Epithelial cell of umbilical artery (primary cell): ENCODE data around the gene TRIP6. TPM values are rescaled to one million over a fixed set of nuclear protein-coding genes. Genes with fewer than 3 reads are reported as not detected.

Source experiments
- total RNA-seq: library from RNA; depleted of rRNA; stranded (reverse); fragments of >200 nt; gene quantifications from 2 replicates; pipeline ENCODE4 v1.2.3, GENCODE V29; 2014

TRIP6 gene
- 42.9 and 49.5 TPM in 2 replicates for total RNA-seq

GRCh38 chr7:100867040-100867775, at the start of gene TRIP6:
Gene TRIP6 (plus strand): TSS chr7:100867387. CDS start chr7:100867498, 111 bp downstream.

GRCh38 chr7:100827330-100828226, 39.6 kb upstream of the TRIP6 start, which contains the start of gene EPHB4:
Gene EPHB4 (minus strand): TSS chr7:100827523. CDS start chr7:100827030, 493 bp downstream.

GRCh38 chr7:100852048-100852872, 14.9 kb upstream of the TRIP6 start, which contains the start of gene SLC12A9:
Gene SLC12A9 (plus strand): TSS chr7:100852713. CDS start chr7:100854198, 1,485 bp downstream.

GRCh38 chr7:100874577-100875355, 7.6 kb downstream of the TRIP6 start, which contains the start of gene SRRT:
Gene SRRT (plus strand): TSS chr7:100875103. CDS start chr7:100875591, 488 bp downstream.

GRCh38 chr7:100888988-100889750, 22.0 kb downstream of the TRIP6 start, which contains the start of gene UFSP1:
Gene UFSP1 (minus strand): TSS chr7:100889715. CDS start chr7:100889271, 444 bp downstream.

GRCh38 chr7:100895701-100895955, 28.4 kb downstream of the TRIP6 start, which contains the start of gene ACHE:
Gene ACHE (minus strand): TSS chr7:100895888. CDS start chr7:100894232, 1,656 bp downstream.

Other genes starting within 250 kb of the TRIP6 start
- 0.46 TPM in 1 of 2 replicates, not detected in the other for gene TFR2, start 225.8 kb upstream of the TRIP6 start, total RNA-seq
- not detected in 2 replicates for gene ACTL6B, start 210.9 kb upstream of the TRIP6 start, total RNA-seq
- gene GNB2, start 193.6 kb upstream of the TRIP6 start, total RNA-seq: 72.9 and 88.0 TPM in 2 replicates
- gene GIGYF1, start 173.1 kb upstream of the TRIP6 start, total RNA-seq: 9.1 and 13.8 TPM in 2 replicates
- gene POP7, start 161.3 kb upstream of the TRIP6 start, total RNA-seq: 43.6 and 67.2 TPM in 2 replicates
- gene EPO, start 146.9 kb upstream of the TRIP6 start, total RNA-seq: not detected in 2 replicates
- gene ZAN, start 133.8 kb upstream of the TRIP6 start, total RNA-seq: not detected in 2 replicates
- 90.3 and 102 TPM in 2 replicates for gene EPHB4, start 39.9 kb upstream of the TRIP6 start, total RNA-seq
- gene SLC12A9, start 14.7 kb upstream of the TRIP6 start, total RNA-seq: 17.2 TPM in 2 replicates
- 43.6 and 43.9 TPM in 2 replicates for gene SRRT, start 7.7 kb downstream of the TRIP6 start, total RNA-seq
- gene UFSP1, start 22.3 kb downstream of the TRIP6 start, total RNA-seq: 2.9 and 5.2 TPM in 2 replicates
- gene ACHE, start 28.5 kb downstream of the TRIP6 start, total RNA-seq: under 0.01 and 0.15 TPM in 2 replicates
- gene MUC3A, start 82.1 kb downstream of the TRIP6 start, total RNA-seq: not detected in 2 replicates
- not detected in 2 replicates for gene MUC12, start 102.2 kb downstream of the TRIP6 start, total RNA-seq
- gene MUC17, start 152.7 kb downstream of the TRIP6 start, total RNA-seq: not detected in 2 replicates
- gene TRIM56, start 218.1 kb downstream of the TRIP6 start, total RNA-seq: 6.5 and 17.5 TPM in 2 replicates